RKO (cell line): ENCODE results near the gene ROR2.

Source experiments
- DNase-seq: peaks from one replicate; pipeline ENCODE4 v3.0.0-alpha.2; 2016; ENCODE audit warnings: low spot score

The ROR2 gene

DNA sequence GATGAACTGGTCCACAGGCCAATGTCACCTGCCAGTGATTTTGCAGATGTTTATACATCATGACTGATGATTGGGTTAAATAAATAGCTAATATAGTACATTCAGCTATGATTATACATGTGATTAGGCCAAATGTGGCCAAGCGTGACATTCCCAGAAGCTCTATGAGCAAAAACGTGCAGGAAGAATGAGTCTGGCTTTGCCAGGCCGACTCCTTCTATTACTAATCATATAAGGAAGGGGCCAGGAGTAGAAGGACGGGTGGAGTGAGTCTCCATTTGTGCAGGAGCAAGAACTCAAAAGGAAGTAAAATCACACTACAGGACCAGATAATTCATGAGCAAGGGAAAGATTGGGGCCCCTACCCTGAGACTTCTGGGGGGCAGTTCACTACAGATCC is 178.2 kb downstream of the ROR2 start:
- no peak for DNase-seq

DNA sequence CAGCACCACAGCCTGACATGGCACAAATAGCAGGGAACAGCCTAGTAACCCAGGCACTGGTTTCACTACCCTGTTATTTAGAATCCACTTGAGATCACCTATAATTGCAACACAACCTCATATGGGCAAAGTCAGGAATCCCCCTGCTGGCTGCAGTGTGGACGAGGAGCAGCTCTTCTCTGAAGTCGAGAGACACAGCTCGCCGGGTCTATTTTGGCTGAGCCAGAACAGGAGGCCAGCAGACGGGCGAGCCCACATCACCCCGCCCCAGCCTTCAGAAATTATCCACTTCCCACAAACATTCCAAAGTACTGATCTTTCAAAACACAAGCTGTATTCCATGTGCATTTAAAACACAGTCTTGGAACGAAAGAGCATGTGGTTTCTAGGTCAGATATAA is 179.0 kb downstream of the ROR2 start:
- DNase-seq: no peak

DNA sequence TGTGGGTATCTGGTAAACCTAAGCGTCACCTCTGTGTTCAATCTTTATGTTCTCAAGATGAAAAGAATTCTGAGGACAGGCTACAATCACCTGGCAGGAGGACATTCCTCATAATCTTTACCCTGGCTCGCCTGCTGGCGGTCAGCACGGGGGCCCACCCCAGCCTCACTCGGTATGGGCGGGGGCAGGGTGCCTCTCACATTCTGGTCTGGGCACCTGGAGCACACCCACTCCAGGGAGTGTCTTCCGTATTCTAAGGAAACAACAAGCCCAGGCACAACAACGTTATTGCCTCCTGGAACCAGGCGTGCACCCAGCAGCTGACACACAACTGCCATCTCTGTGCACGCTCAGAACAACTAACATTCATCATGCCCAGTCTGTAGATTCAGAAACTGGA is 179.8 kb downstream of the ROR2 start:
- DNase-seq: no peak

DNA sequence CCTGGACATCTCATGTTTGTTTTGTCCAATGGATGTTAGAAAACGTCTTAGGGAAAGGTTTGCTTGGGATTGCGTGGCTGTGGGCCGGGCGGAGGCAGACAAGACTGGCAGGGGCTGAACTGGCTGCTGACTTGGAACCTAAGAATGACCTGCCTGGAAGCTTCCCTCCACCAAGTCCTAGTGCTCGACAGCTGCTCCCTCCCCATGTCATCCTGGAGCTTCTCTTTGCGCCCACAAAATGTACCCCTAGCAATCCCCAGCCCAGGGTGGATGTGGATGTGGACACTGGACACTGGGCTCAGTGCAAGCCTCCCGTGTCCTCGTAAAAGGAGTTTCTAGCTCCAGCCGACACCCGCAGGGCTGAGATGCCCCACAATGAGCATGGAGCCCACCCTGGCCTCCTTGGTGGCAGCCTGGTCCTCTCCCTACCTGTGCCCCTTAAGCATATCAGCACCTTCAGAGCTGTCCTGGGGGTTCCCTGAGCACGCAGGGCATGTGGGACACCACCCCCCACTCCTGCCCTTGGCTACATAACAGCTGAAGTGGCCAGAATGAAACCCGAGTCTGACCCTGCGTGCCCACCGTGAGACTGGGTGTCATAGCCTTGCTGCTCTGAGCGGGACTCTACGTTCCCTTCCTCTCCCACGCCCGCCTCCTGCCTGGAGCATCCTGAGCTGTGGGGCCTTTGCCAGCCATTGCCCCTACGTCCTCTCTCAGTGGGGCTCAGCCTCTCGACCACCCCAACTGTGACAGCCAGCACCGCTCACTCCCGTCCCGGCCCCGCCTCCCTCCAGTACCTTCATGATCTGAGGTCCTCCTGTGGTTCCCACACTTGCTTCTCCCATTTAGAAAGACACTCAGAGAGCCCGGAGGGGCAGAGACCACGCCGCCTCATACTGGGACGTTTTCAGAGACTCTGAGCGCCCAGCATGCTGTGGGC is 180.8 kb downstream of the ROR2 start:
- no peak for DNase-seq

DNA sequence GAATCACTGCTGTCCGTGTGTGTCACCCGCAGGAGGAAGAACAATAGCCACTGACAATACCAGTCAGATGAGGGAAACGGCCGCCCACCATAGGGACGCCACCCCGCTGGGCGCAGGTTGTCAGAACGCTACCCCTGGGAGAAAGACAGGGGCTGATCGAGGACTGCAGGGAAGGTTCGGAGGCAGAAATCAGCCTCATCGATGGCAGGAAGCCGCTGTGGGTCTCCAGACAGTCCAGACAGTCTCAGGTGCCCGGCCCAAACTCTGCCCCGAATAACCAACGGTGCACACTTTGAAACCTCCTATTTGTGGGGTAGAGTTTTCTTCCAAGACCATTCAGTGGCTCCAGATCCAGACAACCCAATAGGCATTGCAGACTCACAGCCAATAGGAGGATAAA is 181.5 kb downstream of the ROR2 start:
- DNase-seq: no peak

DNA sequence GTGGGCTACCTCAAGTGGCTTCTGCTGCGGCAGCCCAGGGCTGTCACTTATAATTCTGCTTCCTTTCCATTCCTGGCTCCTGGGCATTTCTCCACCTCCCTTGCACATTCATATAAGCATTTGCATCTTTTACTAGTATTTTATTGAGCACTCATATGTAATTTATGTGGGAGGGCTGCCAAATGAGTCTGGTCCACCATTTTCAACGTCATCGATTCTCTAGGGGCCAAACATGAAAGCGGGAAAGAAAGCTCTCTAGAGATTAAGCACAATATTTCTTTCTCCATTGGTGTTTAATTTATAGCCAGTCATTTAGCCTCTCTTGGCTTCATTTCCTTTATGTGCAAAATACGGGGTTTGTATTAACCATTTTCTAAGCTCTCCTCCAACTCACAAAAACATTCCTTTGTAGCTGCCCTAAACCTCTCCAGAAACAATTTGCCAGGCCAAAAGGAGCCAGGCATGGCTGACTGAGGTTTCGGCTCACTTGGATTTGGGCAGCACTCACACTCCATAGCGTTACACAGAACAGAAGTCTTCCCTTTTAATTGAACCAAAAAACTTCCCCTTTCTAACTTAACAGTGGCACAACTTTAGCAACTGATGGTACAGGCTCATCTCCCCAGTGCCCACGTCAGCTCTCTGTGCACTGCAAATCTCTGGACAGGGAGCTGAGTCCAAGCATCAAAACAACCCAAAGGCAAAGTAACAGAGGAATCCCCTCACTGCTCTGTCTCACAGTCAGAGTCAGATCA is 183.5 kb downstream of the ROR2 start:
- no peak for DNase-seq

DNA sequence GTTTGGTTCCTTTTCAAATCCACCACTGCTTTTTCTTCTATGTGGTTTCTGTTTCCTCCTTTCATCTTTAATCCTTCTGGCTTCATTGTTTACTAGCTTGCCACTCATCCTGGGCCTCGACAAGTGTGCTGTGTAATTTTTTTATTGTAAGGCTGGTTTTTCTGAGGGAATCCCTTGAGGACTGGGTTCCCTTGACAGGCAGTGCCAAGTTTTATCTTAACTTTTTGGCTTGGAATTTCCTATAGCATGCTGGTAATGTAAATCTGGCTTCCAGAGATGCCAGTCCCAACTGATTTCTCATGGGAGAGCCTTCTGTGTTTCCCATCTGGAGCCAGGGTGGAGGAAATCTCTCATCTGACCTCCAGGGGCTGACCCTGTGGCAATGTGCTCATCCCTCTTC is 184.7 kb downstream of the ROR2 start:
- DNase-seq: no peak

DNA sequence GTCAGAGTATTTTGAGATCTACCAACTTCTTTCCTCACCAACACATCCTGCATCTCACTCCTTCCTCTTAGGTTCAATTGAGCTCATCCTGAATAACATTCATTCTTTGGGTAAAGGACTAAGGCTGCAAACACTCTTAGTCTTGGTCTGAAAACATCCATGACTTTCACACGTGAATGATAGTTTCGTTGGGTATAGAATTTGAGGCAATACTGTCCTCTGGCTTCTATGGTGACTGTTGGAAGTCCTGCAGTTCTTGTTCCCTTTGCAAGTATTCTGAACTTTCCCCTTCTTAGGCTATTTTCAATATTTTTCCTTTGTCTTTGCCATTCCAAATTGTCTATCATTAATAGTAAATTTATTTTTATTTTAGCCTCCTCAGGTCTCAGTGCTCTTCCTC is 185.4 kb downstream of the ROR2 start:
- no peak for DNase-seq

DNA sequence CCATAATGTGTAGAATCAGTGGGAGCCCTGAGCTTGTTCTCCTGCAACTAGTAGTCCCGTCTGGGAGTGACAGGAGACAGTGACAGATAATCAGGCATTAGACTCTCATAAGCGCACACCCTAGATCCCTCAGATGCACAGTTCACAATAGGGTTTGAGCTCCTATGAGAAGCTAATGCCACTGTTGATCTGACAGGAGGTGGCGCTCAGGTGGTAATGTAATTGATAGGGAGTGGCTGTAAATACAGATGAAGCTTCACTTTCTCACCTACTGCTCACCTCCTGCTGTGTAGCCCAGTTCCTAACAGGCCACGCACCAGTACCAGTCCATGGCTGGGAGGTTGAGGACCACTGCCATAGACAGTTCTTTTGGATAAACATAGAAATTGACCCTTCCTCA is 188.7 kb downstream of the ROR2 start:
- DNase-seq: no peak

DNA sequence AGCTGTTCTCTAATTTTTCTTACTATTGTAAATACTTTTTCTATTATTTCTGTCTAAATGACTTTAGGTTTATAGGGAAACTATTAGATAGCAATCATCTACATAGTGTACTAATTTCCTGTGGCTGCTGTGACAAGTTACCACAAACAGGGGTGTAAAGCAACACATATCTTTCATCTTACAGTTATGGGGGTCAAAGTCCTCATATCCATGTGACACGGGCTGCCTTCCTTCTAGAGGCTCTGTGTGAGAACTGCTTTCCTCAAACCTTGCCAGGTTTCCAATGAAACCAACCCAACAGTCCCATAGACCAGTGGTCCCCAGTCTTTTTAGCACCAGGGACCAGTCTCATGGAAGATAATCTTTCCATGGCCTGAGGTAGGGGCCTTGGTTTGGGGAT is 189.1 kb downstream of the ROR2 start:
- no peak for DNase-seq

DNA sequence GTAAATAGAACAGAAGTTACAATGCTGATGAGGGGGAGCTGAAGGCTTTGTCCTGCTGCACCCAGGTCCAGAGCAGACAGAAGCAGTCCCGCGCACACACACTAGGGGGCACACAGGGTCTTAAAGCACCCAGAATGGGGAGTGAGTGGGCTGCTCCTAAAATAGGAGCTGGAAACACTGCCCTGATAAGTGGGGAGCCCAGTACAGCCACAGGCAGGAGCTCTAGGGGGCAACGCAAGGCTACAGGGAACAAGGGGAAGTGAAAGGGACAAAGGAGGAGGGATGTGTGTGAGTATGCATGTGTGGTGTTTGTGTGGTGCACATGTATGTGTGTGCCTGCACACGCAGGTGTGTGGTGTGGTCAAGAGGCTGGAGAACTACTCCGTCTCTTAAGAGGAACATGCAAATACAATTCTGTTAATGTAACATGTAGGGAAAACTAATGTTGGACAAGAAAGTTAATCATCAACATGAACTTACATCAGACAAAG is 191.5 kb downstream of the ROR2 start:
- peak; percentile 31 for DNase-seq

DNA sequence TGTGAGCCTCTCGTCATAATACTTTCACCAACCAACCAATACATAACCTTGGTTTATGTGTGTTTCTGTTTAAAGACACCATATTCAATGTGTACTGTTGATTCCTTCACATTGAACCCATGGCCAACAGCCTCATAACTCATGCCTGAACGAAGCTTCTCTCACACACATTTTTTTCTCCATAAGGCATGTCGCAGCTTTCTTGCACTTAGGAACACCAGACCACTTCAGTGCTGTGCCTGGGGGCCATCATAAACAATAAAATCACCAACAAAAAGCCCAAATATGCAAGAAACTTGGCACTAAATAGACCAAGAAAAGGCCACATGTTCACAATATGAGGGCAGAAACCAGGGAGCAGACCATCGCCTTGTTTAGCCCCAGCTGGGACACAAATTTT is 192.2 kb downstream of the ROR2 start:
- no peak for DNase-seq

DNA sequence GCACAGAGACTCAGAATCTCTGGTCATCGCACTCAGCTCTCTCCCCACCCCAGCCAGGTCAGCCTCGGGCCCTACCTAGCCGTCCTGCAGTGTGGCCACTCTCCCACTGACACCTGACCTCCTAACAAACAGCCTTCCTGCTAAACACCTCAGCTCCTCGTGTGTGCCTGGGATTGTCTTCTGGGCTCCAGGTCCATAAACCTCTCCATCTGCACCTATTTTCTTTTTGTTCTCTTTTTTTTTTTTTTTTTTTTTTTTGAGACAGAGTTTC is 193.6 kb downstream of the ROR2 start:
- no peak for DNase-seq

DNA sequence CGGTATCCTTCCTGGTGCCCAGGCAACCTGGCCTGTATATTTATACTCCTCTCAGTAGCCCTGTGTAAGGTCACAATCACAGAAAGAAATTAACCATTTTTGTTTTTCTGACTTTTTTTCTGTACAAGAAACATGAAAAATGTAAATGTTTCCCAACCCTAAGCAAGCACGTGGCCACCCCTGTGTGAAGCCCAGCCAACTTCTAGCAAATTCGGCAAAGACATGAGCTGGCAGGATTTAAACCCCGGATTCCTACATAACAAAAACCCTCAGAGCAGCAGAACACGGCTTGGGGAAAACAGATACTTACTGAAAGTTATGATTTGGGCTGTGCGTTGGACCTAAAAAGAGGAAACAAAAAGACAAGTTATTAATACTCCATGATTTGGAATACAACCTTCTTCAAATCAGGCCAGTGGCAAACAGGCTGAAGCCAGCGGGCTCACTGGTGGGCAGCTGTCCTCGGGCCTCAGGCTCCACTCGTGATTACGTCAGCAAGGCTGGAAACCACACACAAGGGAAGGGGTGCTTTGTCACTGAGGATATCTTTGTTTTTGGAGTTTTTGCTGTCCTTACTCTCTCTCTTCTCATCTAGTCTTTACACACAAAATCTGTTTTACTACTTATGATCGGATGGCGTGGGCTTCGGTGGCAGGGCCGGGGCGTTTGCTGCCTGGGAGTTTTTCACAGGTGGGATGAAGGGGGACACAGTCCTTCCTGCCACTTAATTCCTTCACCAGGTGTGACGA is 194.1 kb downstream of the ROR2 start:
- no peak for DNase-seq

DNA sequence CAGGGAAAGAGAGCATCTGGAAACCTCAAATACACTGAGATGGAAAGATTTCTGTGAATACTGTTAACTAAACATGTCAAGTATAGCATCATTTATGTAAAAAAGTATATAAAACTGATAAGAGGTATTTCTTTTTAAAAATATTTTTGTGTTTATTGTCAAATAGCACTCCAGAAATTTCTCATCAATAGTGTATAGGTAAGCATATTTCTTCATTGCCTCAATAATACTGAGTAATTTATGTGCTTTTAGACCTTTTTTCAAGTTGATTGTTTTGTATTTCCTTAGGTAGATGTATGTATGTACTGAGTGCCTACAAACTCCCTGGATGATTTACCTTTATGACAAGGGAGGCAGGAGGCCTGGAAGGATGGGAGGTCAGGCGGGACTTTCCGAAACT is 196.3 kb downstream of the ROR2 start:
- DNase-seq: no peak

DNA sequence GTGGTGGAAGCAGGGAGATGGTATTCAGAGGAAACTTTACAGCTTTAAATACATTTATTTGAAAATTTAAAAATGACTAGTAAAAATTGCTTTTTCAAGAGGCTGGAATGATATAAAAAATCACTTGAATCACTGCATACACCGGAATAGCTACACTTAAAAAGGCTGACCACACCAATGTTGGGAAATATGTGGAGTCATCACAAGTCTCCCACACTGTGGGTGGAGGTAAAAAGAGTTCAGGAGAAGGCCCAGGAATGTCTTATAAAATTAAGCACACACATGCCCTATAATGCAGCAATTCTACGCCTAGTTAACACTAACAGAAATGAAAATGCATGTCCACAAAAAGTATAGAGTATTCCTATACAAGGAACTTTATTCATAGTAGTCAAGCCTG is 198.1 kb downstream of the ROR2 start:
- DNase-seq: no peak

DNA sequence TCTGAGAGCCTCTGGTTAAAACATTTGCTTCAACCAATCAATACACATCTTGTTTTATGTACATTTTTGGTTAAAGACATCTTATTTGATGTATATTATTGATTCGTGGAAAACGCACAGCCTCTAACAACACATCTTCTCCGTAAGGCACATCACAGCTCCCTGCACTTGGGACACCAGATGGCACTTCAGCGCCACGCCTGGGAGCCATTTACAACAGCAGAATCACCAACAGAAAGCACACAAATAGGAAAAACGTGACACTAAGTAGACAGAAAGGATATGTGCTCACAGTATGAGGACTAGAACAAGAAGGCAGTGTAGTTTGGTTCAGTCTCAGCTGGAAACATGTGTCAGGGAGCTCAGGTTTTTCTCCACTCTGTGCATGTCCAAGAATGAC is 199.7 kb downstream of the ROR2 start:
- DNase-seq: no peak

DNA sequence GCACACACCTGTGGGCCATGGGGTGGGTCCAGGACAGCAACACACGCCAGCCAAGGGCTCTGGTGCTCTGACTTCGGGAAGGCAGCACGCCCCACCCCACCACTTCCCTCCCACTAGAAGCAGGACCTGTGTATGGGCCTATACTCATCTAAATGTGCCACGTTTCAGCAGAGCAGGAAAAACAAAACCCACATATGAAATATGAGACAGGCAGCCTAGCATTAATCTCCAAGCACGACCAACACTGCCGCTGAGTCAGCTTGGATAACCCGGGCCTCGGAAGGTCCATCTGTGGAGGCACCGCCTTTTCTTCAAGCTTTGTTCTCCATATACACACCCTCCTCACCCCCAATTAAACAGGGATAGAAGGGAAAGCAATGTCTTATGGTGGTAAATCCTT is 203.1 kb downstream of the ROR2 start:
- DNase-seq: no peak

DNA sequence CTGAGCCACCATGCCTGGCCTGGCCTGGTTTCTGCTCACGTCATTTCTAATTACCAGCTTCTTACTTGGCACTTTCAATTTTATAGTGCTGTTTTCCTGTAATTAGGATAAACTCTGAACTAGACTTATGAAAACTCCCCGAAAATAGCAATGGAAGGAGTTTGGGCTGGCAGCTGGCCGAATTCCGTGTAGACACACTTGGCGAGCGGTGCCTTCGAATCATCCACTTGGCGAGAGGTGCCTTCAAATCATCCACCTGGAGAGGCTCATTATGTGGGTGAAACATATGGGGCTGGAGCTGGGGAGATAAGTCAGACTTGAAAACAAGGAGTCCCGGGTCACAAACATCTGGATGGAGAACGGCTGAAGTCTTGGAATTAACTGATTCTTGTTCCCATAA is 203.7 kb downstream of the ROR2 start:
- no peak for DNase-seq

DNA sequence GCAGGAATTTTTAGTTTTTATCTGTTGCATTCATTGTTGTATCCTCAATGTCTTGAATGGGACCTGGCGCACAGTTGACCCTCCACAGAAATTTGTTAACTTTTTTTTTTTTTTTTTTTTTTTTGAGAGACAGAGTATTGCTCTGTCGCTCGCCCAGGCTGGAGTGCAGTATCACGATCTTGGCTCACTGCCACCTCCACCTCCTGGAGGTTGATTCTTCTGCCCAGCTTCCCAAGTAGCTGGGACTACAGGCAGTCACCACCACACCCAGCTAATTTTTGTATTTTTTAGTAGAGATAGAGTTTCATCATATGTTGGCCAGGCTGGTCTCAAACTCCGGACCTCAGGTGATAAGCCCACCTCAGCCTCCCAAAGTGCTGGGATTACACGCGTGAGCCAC is 205.9 kb downstream of the ROR2 start:
- DNase-seq: no peak

DNA sequence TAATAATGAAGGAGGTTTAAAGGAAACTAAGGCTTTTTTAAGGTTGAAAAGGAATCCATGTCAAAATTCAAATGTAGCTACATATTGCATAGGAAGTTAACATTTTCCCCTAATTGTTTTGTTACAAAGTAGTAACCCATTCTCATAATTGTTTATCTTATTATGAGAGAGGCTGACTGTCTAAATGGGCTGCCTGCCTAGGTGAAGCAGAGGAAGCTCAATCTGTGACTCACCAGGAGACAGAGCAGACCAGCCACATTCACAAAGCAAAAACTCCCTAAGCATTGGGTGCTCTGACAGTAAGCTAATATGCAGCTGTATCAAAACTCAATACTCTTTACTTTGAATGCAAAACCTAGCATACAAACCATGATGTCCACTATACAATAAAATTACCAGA is 208.5 kb downstream of the ROR2 start:
- DNase-seq: peak; percentile 26

DNA sequence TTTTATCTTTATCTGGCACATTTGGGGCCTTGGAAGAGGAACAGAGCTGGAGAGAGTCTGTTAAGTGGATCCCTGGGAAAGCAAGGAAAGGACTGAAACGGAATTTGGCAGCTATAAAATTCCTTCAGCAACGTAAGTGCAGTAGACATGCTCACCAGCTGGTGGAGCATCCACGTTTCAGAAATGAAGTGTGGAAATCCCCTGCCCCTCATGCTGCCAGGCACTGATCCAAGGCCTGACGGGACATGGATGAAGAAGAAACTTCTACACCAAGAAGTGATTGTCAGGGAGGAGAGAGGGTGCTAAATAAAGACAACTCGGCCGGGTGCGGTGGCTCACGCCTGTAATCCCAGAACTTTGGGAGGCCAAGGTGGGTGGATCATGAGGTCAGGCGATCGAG is 209.3 kb downstream of the ROR2 start:
- DNase-seq: no peak
